Psoas muscle (tissue), 8 donors: ENCODE results near the gene PIK3CG. TPM values are rescaled to one million over a fixed set of nuclear protein-coding genes. Genes with fewer than 3 reads are reported as not detected.

Experiments used
- ATAC-seq, 4 donors: fragments of 200-7000 bp; cut with Tn5 transposase; one replicate each; pipeline ENCODE4 v1.9.1; 2020; ENCODE audit warnings: moderate library complexity in 3 of 4, mild to moderate bottlenecking in 2 of 4
- DNase-seq, 2 donors: peaks; one replicate each; pipeline ENCODE4 v3.0.0-alpha.2; 2020
- H3K27ac ChIP-seq: fragments of 200-600 bp; one replicate; pipeline ENCODE4 v1.8.0; 2022
- H3K27me3 ChIP-seq, 3 donors: fragments of 200-600 bp in 1 of 3; one replicate each; pipeline versions ENCODE4 v1.6.1 to v1.8.0; 2013 to 2022; ENCODE audit warnings: low read length in 2 of 3, mild to moderate bottlenecking in 2 of 3, moderate library complexity in 1 of 3; ENCODE audit not compliant: insufficient read depth in 3 of 3
- H3K36me3 ChIP-seq, 2 donors: fragments of 200-600 bp in 1 of 2; one replicate each; pipeline versions ENCODE4 v1.6.1 to v1.8.0; 2013 to 2022; ENCODE audit warnings: low read depth in 1 of 2, mild to moderate bottlenecking in 1 of 2, moderate library complexity in 1 of 2; ENCODE audit not compliant: insufficient read depth in 1 of 2
- H3K4me1 ChIP-seq: fragments of 200-600 bp; one replicate; pipeline ENCODE4 v1.8.0; 2022
- H3K4me3 ChIP-seq: fragments of 200-600 bp; one replicate; pipeline ENCODE4 v1.8.0; 2022; ENCODE audit warnings: mild to moderate bottlenecking
- H3K9me3 ChIP-seq: fragments of 200-600 bp; one replicate; pipeline ENCODE4 v1.8.0; 2022
- WGBS, 3 donors: extraction: QIAGEN DNeasy Blood & Tissue Kit; methylation state at CpG; one replicate each; pipeline versions ENCODE4 v1.1.6 to v1.1.7; 2013; 5-methylcytosine and 5-hydroxymethylcytosine counted together
- intact Hi-C, 2 donors: fragments of 100-400 bp; cut with DNase I; formaldehyde crosslinking; loops; one replicate each; pipeline versions ENCODE4 v1.11.0 to v1.14.2; 2022
- polyA plus RNA-seq, 3 donors: library from polyadenylated mRNA; stranded (reverse); fragments of 200-250 nt; gene quantifications; one replicate each; pipeline ENCODE4 v1.2.3, GENCODE V29; 2013
- total RNA-seq, 4 donors: library from RNA; stranded (reverse); fragmentation: NEBNext Ultra II Directional in 2 of 4; extraction: Animal tissue kit (Norgen Biotek cat#: 25700) in 2 of 4; gene quantifications; one replicate each; pipeline versions ENCODE4 v1.2.1 to v1.2.4, GENCODE V29; 2021 to 2023
- TF ChIP-seq, protein P1 (sequence below): fragments of 200-600 bp; IDR thresholded peaks from one replicate; pipeline ENCODE4 v1.8.0; 2022; ENCODE audit warnings: antibody characterized with exemption
- donor health status: healthy with polysubstance abuse.
- donor health status: DM: no; HTN: no; CAD: no; lungs with moderate emphysema.
- donor health status: Bipolar disorder and iron deficiency.
- donor health status: healthy.
- donor health status: DM: yes; HTN: yes; CAD: no.
- donor health status: DM: no; HTN: no; CAD: no.
- donor health status: DM: no; HTN: no; CAD: no.
- donor health status: DM: yes; HTN: yes; CAD: no.

The PIK3CG gene
- total and polyA plus RNA-seq, 7 donors = 0.13 to 1.6 (median 0.74) TPM

DNA sequence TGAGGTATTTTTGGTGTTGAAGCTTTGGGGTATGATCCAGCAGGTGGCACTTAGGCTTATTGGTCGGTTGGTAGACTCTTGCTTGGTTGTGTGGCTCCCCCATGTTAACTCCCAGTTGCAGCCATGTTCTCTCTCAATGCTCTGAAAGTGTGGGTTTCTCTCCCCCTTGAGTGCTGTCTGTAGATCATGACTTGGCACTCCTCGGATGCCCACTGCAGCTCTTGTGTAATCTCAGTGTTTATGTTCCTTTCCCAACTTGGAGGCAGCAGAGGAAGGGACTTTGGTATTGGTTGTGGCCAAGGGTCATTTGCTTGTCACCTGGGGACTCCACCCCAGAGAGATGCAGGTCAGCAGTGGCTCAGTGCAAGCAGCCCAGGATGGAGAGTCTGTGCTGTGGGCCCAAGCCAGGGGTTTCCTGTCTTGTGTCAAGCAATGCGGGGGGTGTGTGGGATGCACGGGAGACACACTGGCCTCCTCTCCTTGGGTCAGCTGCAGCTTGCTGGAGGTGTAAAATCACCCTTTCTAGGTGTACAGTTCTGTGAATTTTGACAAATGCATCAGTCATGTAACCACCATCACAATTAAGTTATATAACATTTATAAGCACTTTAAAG, 36.9 kb downstream of the PIK3CG start:
- Histone ChIP-seq H3K36me3 (no peaks in the 10 kb centered on the region), H3K27me3 (no peaks in the 10 kb centered on the region), H3K27ac (no peak overlapping the region), H3K4me1 (no peaks in the 10 kb centered on the region), H3K4me3 (no peak overlapping the region), H3K9me3 (peaks cover 6% of the 10 kb centered on the region)
- 72 to 81% (median 75%) methylated on average over 4 of the region's 4 CpGs for WGBS, 3 donors
- DNase-seq (no peak), ATAC-seq (no peak)
- intact Hi-C loops = no loop called here
- TF ChIP-seq, protein P1, sequence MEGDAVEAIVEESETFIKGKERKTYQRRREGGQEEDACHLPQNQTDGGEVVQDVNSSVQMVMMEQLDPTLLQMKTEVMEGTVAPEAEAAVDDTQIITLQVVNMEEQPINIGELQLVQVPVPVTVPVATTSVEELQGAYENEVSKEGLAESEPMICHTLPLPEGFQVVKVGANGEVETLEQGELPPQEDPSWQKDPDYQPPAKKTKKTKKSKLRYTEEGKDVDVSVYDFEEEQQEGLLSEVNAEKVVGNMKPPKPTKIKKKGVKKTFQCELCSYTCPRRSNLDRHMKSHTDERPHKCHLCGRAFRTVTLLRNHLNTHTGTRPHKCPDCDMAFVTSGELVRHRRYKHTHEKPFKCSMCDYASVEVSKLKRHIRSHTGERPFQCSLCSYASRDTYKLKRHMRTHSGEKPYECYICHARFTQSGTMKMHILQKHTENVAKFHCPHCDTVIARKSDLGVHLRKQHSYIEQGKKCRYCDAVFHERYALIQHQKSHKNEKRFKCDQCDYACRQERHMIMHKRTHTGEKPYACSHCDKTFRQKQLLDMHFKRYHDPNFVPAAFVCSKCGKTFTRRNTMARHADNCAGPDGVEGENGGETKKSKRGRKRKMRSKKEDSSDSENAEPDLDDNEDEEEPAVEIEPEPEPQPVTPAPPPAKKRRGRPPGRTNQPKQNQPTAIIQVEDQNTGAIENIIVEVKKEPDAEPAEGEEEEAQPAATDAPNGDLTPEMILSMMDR = no peak

DNA sequence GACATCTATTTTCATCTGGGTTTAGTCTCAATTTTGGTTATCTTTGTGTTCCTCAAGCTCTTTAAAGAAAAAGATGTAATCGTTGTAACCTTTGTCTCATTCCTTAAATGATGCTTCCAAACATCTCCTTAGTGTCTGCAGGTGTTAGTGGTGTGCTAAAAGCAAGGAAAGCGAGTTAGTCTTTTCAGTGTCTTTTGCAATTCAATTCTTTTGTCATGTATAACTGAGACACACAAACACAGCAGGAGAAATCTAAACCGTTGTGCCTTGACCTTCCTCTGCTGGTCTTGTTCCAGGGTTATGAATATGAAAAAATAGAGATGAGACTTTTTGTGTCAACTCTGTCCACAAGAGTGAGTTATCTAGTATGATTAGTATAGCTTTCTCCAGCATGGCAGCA, 40.7 kb downstream of the PIK3CG start:
- no peaks in the 10 kb centered on the region for H3K27me3 ChIP-seq
- H3K4me1 ChIP-seq = no peaks in the 10 kb centered on the region
- ATAC-seq (no peak), DNase-seq (no peak)
- no peaks in the 10 kb centered on the region for H3K9me3 ChIP-seq
- H3K36me3 ChIP-seq = no peaks in the 10 kb centered on the region
- 25 to 31% (median 26%) methylated on average over 3 of the region's 3 CpGs for WGBS, 3 donors
- no peak overlapping the region for H3K4me3 ChIP-seq
- intact Hi-C loops = no loop called here
- TF ChIP-seq, protein P1 = no peak
- H3K27ac ChIP-seq = no peak overlapping the region

DNA sequence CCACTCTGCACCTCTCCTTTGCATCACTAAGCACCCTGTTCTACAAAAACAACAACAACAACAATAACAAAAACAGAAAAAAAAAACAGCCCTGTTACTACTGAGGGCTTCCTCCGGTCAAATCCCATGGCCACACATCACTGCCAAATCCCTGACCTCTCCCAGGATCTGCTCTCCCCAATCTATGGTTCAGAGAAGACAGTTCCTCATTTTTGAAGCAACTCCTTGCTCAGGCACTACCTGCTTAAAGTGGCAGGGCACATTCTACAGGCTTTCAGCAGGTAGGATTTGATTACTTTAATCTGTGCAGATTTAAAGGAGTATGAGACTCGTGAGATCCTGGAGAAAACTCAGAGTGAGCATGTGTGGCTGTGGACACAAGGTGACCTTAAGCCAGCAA, 46.9 kb downstream of the PIK3CG start:
- DNase-seq = no peak
- H3K4me3 ChIP-seq = no peak overlapping the region
- TF ChIP-seq, protein P1 = no peak
- H3K36me3 ChIP-seq = no peaks in the 10 kb centered on the region
- 47 to 61% (median 53%) methylated on average over 2 of the region's 2 CpGs for WGBS, 3 donors
- no peak overlapping the region for H3K27ac ChIP-seq
- H3K9me3 ChIP-seq = no peaks in the 10 kb centered on the region
- ATAC-seq = no peak
- intact Hi-C loops = no loop called here
- H3K4me1 ChIP-seq = no peaks in the 10 kb centered on the region
- H3K27me3 ChIP-seq = peaks cover 0 to 2% (median 0%) of the 10 kb centered on the region in 3 donors

DNA sequence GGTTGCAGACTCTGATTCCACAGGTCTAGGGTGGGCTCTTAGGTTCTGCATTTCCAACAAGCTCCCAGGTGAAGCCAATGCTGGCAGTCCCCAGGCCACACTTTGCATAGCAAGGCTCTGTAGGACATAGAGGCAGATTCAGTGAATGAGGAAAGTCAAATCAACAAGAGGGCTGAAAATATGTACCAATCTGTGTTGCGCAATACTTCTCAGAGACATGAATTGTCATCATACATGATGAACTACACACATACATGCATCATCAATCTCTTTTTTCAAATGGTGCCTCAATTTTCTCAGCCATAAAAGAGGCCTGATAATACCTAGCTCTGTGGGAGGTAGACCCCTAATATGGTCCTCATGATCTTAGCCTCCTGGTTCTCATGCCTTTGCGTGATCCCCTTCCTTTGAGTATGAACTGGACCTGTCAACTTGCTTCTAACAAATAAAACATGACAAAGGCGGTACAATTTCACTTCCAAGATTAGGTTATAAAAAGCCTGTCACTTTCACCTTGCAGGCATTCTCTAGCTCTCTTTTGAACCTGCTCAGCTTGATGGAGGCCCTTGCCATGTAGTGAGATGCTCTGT, 49.0 kb downstream of the PIK3CG start:
- no peak overlapping the region for H3K4me3 ChIP-seq
- no peaks in the 10 kb centered on the region for H3K9me3 ChIP-seq
- no peak overlapping the region for H3K27ac ChIP-seq
- no peaks in the 10 kb centered on the region for H3K36me3 ChIP-seq
- H3K27me3 ChIP-seq = peaks cover 0 to 2% (median 0%) of the 10 kb centered on the region in 3 donors
- intact Hi-C loops = no loop called here
- WGBS, 3 donors = 93 to 98% (median 96%) methylated on average over 3 of the region's 3 CpGs
- DNase-seq (no peak), ATAC-seq (no peak)
- no peaks in the 10 kb centered on the region for H3K4me1 ChIP-seq
- TF ChIP-seq, protein P1 = no peak

DNA sequence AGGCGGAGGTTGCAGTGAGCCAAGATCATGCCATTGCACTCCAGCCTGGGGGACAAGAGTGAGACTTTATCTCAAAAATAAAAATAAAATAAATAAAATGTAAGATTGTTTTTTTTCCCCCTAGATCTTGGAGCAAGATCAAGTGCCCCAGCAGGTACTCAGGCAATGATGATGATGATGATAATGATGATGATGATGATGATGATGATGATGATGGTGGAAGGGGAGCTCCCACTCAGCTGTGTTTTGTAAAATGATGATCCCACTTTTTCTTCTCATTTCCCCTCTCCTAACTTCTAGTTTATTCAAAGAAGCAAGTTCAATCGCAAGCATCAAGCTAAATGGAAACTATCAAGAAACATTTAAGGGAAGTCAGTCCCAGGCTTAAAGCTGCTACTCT, 50.3 kb downstream of the PIK3CG start:
- 67 to 91% (median 81%) methylated on average over 2 of the region's 2 CpGs for WGBS, 3 donors
- no peaks in the 10 kb centered on the region for H3K9me3 ChIP-seq
- TF ChIP-seq, protein P1 = no peak
- H3K4me1 ChIP-seq = no peaks in the 10 kb centered on the region
- H3K36me3 ChIP-seq = no peaks in the 10 kb centered on the region
- intact Hi-C loops = no loop called here
- no peak for ATAC-seq
- no peak for DNase-seq
- H3K4me3 ChIP-seq = no peak overlapping the region
- H3K27me3 ChIP-seq = peaks cover 0 to 2% (median 0%) of the 10 kb centered on the region in 3 donors
- no peak overlapping the region for H3K27ac ChIP-seq
